ENCODE measurements around the gene UBE2V1. TPM values are rescaled to one million over a fixed set of nuclear protein-coding genes. Genes with fewer than 3 reads are reported as not detected.
A peak's percentile ranks its signal among the peaks of the same experiment; 100 is the strongest.
"Not testable (repeated sequence)": the region's sequence is repeated elsewhere in the genome, so short reads cannot be mapped to it uniquely, and the experiment has no call there.

Gene UBE2V1
- 30.9 TPM for total RNA-seq

- DNase-seq (ENCODE audit: low spot score) (peak; percentile 92), ATAC-seq (peak; percentile 86)
Observed at GRCh38 chr20:50112512-50113419, at the start of gene UBE2V1. UBE2V1 (minus strand) TSS chr20:50113150; CDS start chr20:50113128, 22 bp downstream.

DNA sequence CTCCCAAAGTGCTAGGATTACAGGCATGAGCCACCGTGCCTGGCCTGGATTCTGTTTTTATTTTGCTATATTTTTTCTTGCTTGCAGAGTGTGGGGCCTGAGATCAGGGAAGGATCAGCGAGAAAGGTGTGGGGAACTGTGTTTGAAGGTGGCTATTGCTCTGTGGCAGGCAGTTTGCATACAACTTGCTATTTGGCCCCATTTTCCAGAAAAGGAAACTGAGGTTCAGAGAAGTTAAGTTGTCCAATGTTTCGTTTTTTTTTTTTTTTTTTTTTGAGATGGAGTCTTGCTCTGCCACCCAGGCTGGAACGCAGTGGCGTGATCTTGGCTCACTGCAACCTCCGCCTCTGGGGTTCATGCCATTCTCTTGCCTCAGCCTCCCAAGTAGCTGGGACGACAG lies 48.5 kb upstream of the UBE2V1 start:
- not testable (repeated sequence) for DNase-seq (ENCODE audit: low spot score); ATAC-seq

- peak; percentile 94 for ATAC-seq
- peak; percentile 93 for DNase-seq (ENCODE audit: low spot score)
Observed at GRCh38 chr20:50153500-50154377, 40.8 kb upstream of the UBE2V1 start, which contains the start of gene PEDS1. PEDS1 (minus strand) TSS chr20:50153723; CDS start chr20:50153637, 86 bp downstream.

- DNase-seq (ENCODE audit: low spot score) (no peak), ATAC-seq (no peak)
Observed at GRCh38 chr20:50153153-50153499, 40.2 kb upstream of the UBE2V1 start.

DNA sequence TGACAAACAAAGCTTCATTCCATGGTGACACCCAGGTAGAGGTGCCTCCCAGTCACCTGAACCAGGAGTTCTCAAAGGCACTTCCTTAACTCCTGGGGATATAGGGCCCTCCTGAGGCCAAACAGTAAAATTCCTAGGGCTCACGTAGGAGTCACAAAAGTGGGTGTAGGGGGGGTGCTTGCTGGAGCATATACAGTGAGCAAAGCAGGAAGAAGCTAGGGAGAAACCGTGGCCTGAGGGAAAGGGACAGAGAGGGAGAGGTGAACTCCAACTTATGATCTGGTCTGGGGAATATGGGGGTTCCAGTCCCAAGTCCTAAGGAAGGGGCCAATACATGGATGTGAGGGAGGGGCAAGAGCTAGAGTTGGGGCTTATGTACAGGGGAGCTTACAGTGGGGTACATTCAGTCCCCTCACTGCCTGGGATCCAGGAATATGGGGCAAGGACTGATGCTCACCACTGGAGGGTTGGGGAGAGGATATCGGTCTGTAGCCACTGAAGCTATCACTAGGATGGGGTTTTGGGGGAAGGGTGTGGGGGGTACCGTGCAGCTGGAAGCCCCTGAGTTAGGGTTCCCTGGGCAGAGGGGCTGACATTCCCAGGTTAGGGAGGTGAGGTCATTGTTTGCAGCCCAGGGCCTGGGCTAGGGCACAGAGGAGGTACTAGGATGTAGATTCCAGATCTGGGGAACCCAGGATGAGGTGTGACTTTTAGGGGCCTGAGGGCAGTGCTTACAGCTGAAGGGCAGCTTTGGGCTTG lies 39.6 kb upstream of the UBE2V1 start:
- DNase-seq (ENCODE audit: low spot score), result no peak
- no peak for ATAC-seq

GRCh38 chr20:50151034-50151743 lies 38.2 kb upstream of the UBE2V1 start:
- ATAC-seq, result no peak
- DNase-seq (ENCODE audit: low spot score), result no peak

GRCh38 chr20:50149481-50150254 lies 36.7 kb upstream of the UBE2V1 start:
- DNase-seq (ENCODE audit: low spot score) (no peak), ATAC-seq (no peak)

- ATAC-seq (peak; percentile 16), DNase-seq (ENCODE audit: low spot score) (no peak)
Observed at GRCh38 chr20:50146732-50147662, 34.0 kb upstream of the UBE2V1 start.

DNA sequence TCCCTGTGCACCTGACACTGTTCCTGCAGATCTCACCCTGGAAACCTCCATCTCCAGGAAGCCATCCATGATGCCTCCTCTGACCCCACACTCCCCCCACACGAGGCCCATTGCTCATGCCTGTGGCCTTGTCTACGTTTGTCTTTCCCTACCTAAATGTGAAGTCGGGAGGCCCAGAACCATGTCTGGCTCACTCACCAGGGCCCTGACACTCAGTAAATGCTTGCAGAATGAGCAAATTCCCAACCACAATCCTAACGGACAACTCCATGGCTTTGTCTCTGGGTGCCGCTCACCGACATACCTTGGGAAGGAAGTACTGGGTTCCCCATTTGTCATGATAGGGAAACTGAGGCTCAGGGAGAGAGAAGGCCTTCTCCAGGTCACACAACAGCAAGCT lies 33.3 kb upstream of the UBE2V1 start:
- no peak for ATAC-seq
- no peak for DNase-seq (ENCODE audit: low spot score)

GRCh38 chr20:50145566-50145965 lies 32.6 kb upstream of the UBE2V1 start:
- ATAC-seq (no peak), DNase-seq (ENCODE audit: low spot score) (no peak)

DNA sequence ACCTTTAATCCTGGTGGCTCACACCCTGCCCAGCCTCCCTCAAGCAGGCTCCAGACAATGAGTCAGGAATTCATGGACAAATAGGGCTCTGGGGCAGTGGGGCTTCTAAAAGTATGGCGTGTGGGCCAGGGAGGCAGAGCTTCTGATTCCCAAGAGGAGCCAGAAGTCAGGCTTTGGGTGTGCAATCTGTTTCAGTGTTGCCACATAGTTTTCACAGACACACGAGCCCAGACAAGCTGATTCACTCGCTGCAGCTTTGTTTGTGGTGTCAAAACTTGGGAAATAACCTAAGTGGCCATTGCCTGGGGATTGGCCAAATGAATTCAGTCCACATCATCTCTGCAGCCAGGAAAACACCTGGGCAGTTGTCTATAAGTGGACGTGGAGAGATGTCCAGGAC lies 31.4 kb upstream of the UBE2V1 start:
- ATAC-seq (peak; percentile 78), DNase-seq (ENCODE audit: low spot score) (peak; percentile 70)

- DNase-seq (ENCODE audit: low spot score) (no peak), ATAC-seq (no peak)
Observed at GRCh38 chr20:50142812-50143211, 29.9 kb upstream of the UBE2V1 start.

GRCh38 chr20:50141811-50142561 lies 29.0 kb upstream of the UBE2V1 start:
- no peak for ATAC-seq
- no peak for DNase-seq (ENCODE audit: low spot score)

GRCh38 chr20:50141018-50141675 lies 28.2 kb upstream of the UBE2V1 start:
- ATAC-seq (no peak), DNase-seq (ENCODE audit: low spot score) (no peak)

GRCh38 chr20:50140339-50140859 lies 27.4 kb upstream of the UBE2V1 start:
- DNase-seq (ENCODE audit: low spot score) (no peak), ATAC-seq (no peak)

- DNase-seq (ENCODE audit: low spot score), result peak; percentile 68
- ATAC-seq, result peak; percentile 60
Observed at GRCh38 chr20:50138479-50139393, 25.8 kb upstream of the UBE2V1 start.

Data from left lobe of liver (tissue), 2 donors.